ENCODE results near the gene ALDH18A1. TPM values are rescaled to one million over a fixed set of nuclear protein-coding genes. Genes with fewer than 3 reads are reported as not detected.
"Not testable (repeated sequence)": the region's sequence is repeated elsewhere in the genome, so short reads cannot be mapped to it uniquely, and the experiment has no call there.

ALDH18A1 gene
- total and polyA plus RNA-seq, 2 donors (not counting 1 experiment from before 2014, with no cell fraction given): 12.4 to 27.6 TPM

GRCh38 chr10:95626500-95626899 lies 30.0 kb downstream of the ALDH18A1 start:
- Histone ChIP-seq H3K27me3 (replicated peaks in 1 of 4; ENCODE audit: control extremely low read depth in 1 of 4, control insufficient read depth in 3 of 4, insufficient read depth in 4 of 4, low read length in 3 of 4) (no peaks in the 10 kb centered on the region), H3K27ac (ENCODE audit: low read length in 2 of 2) (no peak overlapping the region), H3K9ac (ENCODE audit: low read length) (no peak overlapping the region), H3K36me3 (replicated peaks in 1 of 2; ENCODE audit: control extremely low read depth in 1 of 2, control insufficient read depth in 1 of 2, extremely low read depth in 1 of 2, insufficient read depth in 2 of 2, low read length in 1 of 2) (peaks cover 5 to 39% of the 10 kb centered on the region in 2 experiments), H3K79me2 (ENCODE audit: control insufficient read depth, insufficient read depth, low read length) (no peaks in the 10 kb centered on the region), H3K4me3 (ENCODE audit: control extremely low read depth in 1 of 5, extremely low read depth in 1 of 5, insufficient read depth in 1 of 5, low read depth in 2 of 5, low read length in 4 of 5) (no peak overlapping the region), H4K20me1 (ENCODE audit: control insufficient read depth, insufficient read depth, low read length, poor library complexity, severe bottlenecking) (no peaks in the 10 kb centered on the region), H3K4me1 (ENCODE audit: control insufficient read depth in 2 of 2, insufficient read depth in 2 of 2, low read length in 2 of 2) (no peaks in the 10 kb centered on the region), H3K9me3 (ENCODE audit: control extremely low read depth in 1 of 3, control insufficient read depth in 2 of 3, insufficient read depth in 1 of 3, low read length in 2 of 3) (no peaks in the 10 kb centered on the region), H3K4me2 (replicated peaks; ENCODE audit: low read depth, low read length, poor library complexity, severe bottlenecking) (no peak overlapping the region), H2AFZ (ENCODE audit: insufficient read depth, low read depth, low read length, poor library complexity, severe bottlenecking) (no peak overlapping the region)
- DNase-seq: no peak
- no peak for ATAC-seq (ENCODE audit: low read depth)
- TF ChIP-seq EZH2 (IDR thresholded peaks at IDR 0.05; ENCODE audit: borderline replicate concordance, insufficient read depth, low read depth, low read length, poor library complexity, severe bottlenecking) (no peak), CTCF (IDR thresholded peaks at IDR 0.05) (no peak)
- Mint-ChIP-seq H3K27ac (no peak overlapping the region), H3K4me1 (no peaks in the 10 kb centered on the region), H3K27me3 (no peaks in the 10 kb centered on the region), H3K4me3 (no peak overlapping the region), H3K9me3 (ENCODE audit: insufficient read depth) (no peaks in the 10 kb centered on the region)
- 88% methylated on average over 2 of the region's 4 CpGs for WGBS (ENCODE audit: insufficient coverage)
- intact Hi-C loops (cut with micrococcal nuclease): no loop called here
- POLR2A ChIA-PET: no interaction called here
- CTCF ChIA-PET: interaction anchor here (0.6 kb wide), 1 partner anchor 68 kb away, joined by 3 read pairs; no protein-coding TSS in a partner anchor

GRCh38 chr10:95620415-95620814 lies 36.1 kb downstream of the ALDH18A1 start:
- H3K27me3 Mint-ChIP-seq; H3K27ac Mint-ChIP-seq; H3K27ac ChIP-seq (ENCODE audit: low read length in 2 of 2); H3K4me1 Mint-ChIP-seq; intact Hi-C loops (cut with micrococcal nuclease); H3K9me3 ChIP-seq (ENCODE audit: control extremely low read depth in 1 of 3, control insufficient read depth in 2 of 3, insufficient read depth in 1 of 3, low read length in 2 of 3); H3K9me3 Mint-ChIP-seq (ENCODE audit: insufficient read depth); H3K4me3 ChIP-seq (ENCODE audit: control extremely low read depth in 1 of 5, extremely low read depth in 1 of 5, insufficient read depth in 1 of 5, low read depth in 2 of 5, low read length in 4 of 5); H4K20me1 ChIP-seq (ENCODE audit: control insufficient read depth, insufficient read depth, low read length, poor library complexity, severe bottlenecking); CTCF ChIA-PET; H3K27me3 ChIP-seq (replicated peaks in 1 of 4; ENCODE audit: control extremely low read depth in 1 of 4, control insufficient read depth in 3 of 4, insufficient read depth in 4 of 4, low read length in 3 of 4); ATAC-seq (ENCODE audit: low read depth); H3K4me3 Mint-ChIP-seq; H2AFZ ChIP-seq (ENCODE audit: insufficient read depth, low read depth, low read length, poor library complexity, severe bottlenecking); H3K79me2 ChIP-seq (ENCODE audit: control insufficient read depth, insufficient read depth, low read length); POLR2A ChIA-PET; H3K4me1 ChIP-seq (ENCODE audit: control insufficient read depth in 2 of 2, insufficient read depth in 2 of 2, low read length in 2 of 2); H3K9ac ChIP-seq (ENCODE audit: low read length); H3K4me2 ChIP-seq (replicated peaks; ENCODE audit: low read depth, low read length, poor library complexity, severe bottlenecking); DNase-seq: not testable (repeated sequence)
- 100% methylated on average over 1 of the region's 5 CpGs for WGBS (ENCODE audit: insufficient coverage)
- H3K36me3 ChIP-seq (replicated peaks in 1 of 2; ENCODE audit: control extremely low read depth in 1 of 2, control insufficient read depth in 1 of 2, extremely low read depth in 1 of 2, insufficient read depth in 2 of 2, low read length in 1 of 2): peaks cover 16 to 38% of the 10 kb centered on the region in 2 experiments

Measured in B cell (primary cell).